CD4-positive, alpha-beta T cell treated with Interleukin-1 beta for 1 hour (primary cell): ENCODE data around the gene UGT2A3.
"Not testable (repeated sequence)": the region's sequence is repeated elsewhere in the genome, so short reads cannot be mapped to it uniquely, and the experiment has no call there.

Source experiments
- DNase-seq, 2 donors: peaks; one replicate each; pipeline ENCODE4 v3.0.0-alpha.2; 2020 to 2022

The UGT2A3 gene

GRCh38 chr4:68951078-68951805 lies at the start of gene UGT2A3:
Gene UGT2A3 (minus strand): TSS chr4:68951804. CDS start chr4:68951760, 44 bp downstream.
- no peak for DNase-seq

DNA sequence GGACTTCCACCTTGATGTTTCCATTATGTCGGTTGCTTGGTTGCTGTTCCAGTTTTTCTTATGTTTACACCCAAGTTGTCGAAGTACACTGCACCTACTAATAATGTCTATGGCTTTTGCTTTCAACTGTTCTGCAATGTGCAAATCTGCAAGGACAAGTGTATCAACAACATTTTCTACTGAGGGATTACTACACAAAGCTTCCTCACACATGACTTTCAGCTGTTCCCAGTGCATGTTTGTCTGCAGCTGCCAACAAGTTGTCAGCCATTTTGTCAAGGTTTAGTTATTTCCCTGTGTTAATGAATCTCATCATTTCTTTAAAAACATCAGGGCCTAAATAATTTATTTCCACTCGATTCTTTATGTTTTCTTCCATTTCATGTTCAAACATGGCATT lies 45.4 kb upstream of the UGT2A3 start:
- no peak for DNase-seq

DNA sequence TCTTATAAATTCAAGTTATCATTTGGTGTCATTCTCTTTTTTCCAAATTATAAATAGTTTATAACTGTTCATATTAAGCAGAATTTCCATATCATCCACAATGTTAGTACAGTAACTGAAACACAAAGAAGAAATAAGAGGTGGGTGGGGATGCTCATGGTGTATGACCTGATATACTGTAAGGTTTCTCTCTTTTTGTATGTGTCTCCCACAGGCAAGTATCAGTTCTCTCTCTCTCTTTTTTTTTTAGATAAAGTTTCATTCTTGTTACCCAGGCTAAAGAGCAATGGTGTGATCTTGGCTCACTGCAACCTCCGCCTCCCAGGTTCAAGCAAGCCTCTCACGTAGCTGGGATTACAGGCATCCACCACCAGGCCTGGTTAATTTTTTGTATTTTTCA lies 43.7 kb upstream of the UGT2A3 start:
- no peak for DNase-seq

- DNase-seq: no peak
These were observed 35.4 kb upstream of the UGT2A3 start for GRCh38 chr4:68987007-68987406.

DNA sequence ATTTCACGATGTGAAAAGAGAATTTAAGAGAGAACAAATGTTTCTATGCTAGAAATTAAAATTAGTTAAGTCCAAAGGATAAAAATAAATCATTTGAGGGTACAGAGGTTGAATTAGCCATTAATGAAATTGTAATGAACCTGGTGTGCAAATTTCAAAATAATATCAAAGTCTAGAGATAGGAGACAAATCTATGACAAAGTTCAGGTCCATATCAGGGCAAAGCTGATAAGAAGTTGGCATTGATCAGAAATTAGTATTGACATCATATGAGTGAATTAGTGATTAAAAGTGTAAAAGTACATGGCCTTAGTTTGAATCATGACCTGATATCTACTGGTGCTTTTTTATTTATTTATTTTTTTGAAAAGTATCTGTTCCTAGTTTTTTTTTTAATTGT lies 33.8 kb upstream of the UGT2A3 start:
- no peak for DNase-seq

DNA sequence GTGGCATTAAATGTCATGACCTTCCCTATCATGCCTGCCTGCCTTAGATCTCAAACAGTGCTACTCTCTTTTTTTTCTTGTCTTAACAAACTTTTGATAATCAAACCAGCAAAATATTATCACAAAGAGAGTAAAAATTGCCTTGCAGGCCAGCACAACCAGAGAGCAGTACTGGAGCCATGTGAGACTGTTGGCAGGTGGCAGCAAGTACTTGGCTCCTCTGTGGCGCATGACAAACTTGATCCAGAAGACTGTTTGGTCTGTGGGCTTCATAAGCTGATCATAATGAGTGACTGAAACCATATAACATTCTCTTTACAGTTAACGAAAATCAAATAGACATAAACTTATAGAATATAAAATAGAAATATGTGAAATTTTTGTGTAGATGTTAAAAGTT lies 33.3 kb upstream of the UGT2A3 start:
- no peak for DNase-seq

DNA sequence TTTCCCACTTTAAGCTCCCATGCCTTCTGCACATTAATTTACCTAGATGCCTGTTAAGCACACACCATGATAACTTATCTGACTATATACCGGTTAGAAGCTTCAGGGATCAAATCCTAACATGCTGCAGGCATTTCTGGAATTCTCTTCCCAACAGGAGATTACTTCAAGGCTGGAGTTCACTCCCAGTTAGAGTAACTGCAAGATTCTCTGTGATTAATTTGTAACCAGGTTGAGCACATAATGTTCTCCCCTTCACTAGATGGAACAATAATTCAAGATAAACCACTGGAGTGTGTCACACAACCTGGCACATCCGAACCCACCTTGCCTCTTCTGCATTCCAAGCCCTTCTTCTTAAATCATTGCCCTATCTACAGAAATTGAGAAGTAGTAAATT lies 11.8 kb upstream of the UGT2A3 start:
- DNase-seq: no peak

DNA sequence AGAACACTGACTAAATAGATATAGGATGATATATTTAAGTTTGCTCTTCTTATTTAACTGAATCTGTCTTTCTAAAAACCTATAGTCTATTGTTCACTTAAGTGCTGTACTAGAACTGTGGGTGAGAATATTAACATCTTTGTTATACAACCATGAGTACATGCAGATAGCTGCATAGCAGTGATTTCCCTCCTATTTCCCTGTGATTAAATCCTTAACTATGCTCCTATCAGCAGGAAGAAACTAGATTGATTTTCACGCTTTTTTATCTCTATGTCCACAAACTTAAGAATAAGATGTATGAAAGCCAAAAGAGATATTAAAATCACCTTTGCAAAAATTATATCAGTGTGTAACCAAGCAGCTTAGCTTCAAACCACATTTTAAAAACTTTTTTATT lies 11.3 kb upstream of the UGT2A3 start:
- DNase-seq: no peak

DNA sequence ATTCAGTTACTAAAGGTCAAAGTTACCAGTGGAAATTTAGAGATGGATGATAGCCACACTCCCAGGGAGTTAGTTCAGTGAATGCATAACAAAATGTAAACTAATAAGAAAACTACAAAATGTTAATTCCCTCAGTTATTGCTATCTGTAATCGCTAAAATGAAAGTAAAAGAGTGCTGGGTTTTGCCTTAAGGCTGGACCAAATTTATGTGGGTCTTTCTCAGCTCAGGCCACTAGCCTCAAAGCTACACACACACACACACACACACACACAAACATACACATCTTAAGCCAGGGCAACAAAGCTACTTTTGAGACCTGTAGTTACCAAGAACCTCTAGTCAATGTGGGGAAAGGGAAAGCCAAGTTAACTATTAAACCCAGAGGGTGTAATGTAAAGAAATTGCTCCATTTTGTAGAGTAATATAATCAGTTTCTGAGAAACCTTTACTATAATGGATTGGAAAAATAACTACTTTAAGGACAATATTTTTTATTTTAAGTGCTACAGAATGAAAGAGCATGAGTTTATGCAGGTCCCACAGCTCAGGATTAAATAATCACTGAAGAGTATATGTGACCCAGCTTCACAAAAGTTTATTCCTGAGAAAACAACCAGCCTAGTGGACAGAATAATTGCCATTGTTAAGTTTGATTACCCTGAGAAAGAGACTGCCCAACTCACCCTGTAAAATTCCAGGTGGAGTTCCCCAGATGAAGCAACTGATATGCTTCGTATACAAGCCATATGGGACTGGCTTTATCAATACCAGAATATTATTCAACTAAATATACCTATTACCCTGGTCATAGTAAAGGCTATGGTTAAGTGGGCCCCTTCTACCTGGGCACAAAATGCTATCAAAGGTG lies 8.9 kb upstream of the UGT2A3 start:
- no peak for DNase-seq

DNA sequence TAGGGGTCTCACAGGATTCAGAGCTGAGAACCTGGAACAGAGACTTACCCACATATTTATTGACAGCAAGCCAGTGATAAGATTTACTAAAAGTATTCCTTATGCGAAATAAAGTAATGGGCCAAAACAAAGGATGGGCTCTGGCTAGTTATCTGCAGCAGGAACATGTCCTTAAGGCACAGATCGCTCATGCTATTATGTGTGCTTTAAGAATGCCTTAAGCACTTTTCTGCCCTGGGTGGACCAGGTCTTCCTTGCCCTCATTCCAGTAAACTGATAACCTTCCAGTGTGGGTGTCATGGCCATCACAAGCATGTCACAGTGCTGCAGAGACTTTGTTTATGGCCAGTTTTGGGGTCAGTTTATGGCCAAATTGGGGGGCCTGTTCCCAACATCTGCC lies 7.5 kb upstream of the UGT2A3 start:
- not testable (repeated sequence) for DNase-seq

- no peak for DNase-seq
These were observed 2.5 kb upstream of the UGT2A3 start for GRCh38 chr4:68954126-68954525.

DNA sequence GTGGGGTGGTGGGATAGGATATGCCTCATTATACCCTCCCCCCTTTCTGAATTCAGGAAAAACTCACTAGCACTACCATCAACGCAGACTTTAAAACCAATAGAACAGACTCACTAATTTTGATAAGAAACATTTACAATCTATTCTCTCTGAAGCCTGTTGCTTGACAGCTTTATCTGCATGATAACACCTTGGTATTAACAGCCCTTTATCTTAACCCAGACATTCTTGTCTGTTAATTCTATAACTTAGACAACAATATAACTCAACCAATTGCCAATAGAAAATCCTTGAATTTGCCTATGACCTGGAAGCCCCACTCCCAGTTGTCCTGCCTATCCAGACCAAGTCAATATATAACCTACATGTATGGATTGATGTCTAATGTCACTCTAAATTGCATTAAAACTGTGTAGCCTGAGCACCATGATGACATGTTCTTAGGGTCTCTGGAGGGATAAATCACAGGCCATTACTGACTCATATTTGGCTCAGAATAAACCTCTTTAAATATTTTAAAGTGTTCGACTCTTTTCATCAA lies 1.5 kb upstream of the UGT2A3 start:
- DNase-seq: no peak

- no peak for DNase-seq
These were observed 392 bp upstream of the UGT2A3 start for GRCh38 chr4:68951806-68952585.

DNA sequence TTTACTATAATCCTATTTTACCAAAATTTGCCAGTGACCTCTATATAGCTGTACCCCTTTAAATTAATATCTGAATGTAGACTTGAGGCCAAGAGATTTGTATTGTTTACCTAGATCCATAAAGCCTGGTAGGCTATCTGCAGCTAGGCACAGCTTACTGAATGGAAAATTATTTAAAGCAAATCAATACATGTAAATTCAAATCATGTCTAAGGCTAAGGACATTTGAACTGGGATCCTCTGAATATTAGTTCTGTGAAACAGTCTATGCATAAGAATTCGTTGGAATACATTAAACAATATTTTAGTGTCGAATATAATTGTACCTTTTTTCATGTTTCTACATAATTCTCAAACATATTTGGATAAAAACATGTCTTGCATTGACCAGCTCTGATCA lies 1.6 kb downstream of the UGT2A3 start:
- DNase-seq: no peak

- DNase-seq: no peak
These were observed 2.6 kb downstream of the UGT2A3 start for GRCh38 chr4:68948985-68949384.

- no peak for DNase-seq
These were observed 3.4 kb downstream of the UGT2A3 start for GRCh38 chr4:68948044-68948743.

- no peak for DNase-seq
These were observed 22.4 kb downstream of the UGT2A3 start for GRCh38 chr4:68929076-68929737.

- no peak for DNase-seq
These were observed 24.4 kb downstream of the UGT2A3 start for GRCh38 chr4:68927165-68927564.

- DNase-seq: not testable (repeated sequence)
These were observed 29.4 kb downstream of the UGT2A3 start for GRCh38 chr4:68922202-68922601.

GRCh38 chr4:68921051-68921450 lies 30.6 kb downstream of the UGT2A3 start:
- no peak for DNase-seq

GRCh38 chr4:68917016-68917415 lies 34.6 kb downstream of the UGT2A3 start:
- DNase-seq: no peak

GRCh38 chr4:68912807-68913206 lies 38.8 kb downstream of the UGT2A3 start:
- DNase-seq: no peak
